ENCODE results near the gene CRYBB1.

- TF ChIP-seq, protein P1, sequence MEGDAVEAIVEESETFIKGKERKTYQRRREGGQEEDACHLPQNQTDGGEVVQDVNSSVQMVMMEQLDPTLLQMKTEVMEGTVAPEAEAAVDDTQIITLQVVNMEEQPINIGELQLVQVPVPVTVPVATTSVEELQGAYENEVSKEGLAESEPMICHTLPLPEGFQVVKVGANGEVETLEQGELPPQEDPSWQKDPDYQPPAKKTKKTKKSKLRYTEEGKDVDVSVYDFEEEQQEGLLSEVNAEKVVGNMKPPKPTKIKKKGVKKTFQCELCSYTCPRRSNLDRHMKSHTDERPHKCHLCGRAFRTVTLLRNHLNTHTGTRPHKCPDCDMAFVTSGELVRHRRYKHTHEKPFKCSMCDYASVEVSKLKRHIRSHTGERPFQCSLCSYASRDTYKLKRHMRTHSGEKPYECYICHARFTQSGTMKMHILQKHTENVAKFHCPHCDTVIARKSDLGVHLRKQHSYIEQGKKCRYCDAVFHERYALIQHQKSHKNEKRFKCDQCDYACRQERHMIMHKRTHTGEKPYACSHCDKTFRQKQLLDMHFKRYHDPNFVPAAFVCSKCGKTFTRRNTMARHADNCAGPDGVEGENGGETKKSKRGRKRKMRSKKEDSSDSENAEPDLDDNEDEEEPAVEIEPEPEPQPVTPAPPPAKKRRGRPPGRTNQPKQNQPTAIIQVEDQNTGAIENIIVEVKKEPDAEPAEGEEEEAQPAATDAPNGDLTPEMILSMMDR (IDR thresholded peaks at IDR 0.05), result no peak
- TF ChIP-seq POLR2A (IDR thresholded peaks at IDR 0.05), result peak in 1 of 2 donors; percentile 84
Measured at GRCh38 chr22:26589845-26590736, 27.7 kb downstream of the CRYBB1 start, which contains the start of gene TPST2.
